GM18951 (cell line): ENCODE results near the gene AKAP7.
"Not testable (repeated sequence)": the region's sequence is repeated elsewhere in the genome, so short reads cannot be mapped to it uniquely, and the experiment has no call there.

Experiments used
- POLR2A ChIP-seq: IDR thresholded peaks from 4 replicates; pipeline ENCODE4 v1.6.1; 2011; ENCODE audit warnings: mild to moderate bottlenecking; ENCODE audit not compliant: insufficient read length, insufficient read depth; ENCODE audit errors: extremely low read depth
- in situ Hi-C: fragments of 300-500 bp; cut with MboI; formaldehyde crosslinking; loops from one replicate; pipeline ENCODE4 v1.12.0; 2022; ENCODE audit warnings: low sequenced_read_pairs, mixed read lengths, inconsistent platforms; ENCODE audit not compliant: unreplicated experiment

AKAP7 gene

DNA sequence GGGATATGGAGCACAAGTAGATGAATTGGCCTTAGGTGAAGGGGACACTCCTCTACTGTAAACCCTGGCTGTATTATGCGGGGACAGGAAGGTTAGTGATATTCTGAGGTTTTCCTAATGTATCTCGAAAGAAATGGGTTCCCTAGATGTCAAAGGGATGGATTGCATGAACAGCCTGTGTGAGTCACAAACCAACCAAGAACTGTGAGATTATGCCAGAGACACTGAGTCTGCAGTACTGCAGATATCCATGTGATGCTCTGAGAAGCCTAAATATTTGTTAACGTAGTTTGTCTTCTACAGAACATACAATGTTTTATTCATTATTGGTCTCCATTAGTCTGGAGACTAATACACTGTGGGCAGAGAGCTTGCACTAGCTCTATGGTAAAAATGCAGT is 182.2 kb downstream of the AKAP7 start:
- TF ChIP-seq POLR2A, result no peak
- in situ Hi-C loops, result no loop called here

DNA sequence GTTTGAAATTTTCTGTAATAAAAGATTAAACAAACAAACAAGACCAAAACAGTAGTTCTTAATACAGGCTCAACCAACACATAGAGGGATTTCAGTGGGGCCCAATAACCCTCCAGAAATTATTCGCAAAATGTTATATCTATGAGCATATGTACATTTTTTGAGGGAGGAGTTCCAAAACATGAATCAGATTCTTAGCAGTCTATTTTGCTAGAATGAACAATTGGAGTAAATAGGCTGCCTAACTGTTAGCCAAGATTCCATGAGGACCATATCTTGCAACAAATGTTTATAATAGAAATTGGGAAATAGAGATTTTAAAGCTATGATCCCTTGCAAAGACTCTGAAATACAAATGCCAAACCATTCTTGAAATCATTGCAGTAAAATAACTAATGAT is 186.3 kb downstream of the AKAP7 start:
- no peak for TF ChIP-seq POLR2A
- in situ Hi-C loops, result no loop called here

DNA sequence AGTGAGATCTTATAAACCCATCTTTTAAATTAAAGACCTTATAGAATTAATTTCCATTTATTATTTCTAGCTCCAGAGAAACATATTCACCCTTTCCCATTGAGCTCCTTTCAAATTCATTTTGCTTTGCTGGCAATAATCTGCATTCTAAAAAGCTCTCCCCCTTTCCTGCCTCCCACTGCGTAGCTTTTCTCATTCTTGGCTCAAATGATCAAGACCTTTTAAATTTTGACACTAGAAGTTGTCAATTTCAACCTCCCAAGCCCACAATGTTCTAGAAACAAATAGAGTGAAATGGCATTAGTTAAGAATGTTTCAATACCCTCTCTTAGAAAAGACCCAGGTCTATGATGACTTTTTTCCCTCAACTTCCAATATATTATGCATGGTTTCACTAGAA is 186.9 kb downstream of the AKAP7 start:
- TF ChIP-seq POLR2A, result no peak
- in situ Hi-C loops, result no loop called here

DNA sequence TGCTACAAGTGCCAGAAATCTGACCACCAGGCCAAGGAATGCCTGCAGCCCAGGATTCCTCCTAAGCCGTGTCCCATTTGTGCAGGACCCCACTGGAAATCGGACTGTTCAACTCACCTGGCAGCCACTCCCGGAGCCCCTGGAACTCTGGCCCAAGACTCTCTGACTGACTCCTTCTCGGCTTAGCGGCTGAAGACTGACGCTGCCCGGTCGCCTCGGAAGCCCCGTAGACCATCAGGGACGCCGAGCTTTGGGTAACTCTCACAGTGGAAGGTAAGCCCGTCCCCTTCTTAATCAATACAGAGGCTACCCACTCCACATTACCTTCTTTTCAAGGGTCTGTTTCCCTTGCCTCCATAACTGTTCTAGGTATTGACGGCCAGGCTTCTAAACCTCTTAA is 190.4 kb downstream of the AKAP7 start:
- in situ Hi-C loops, result not testable (repeated sequence)

DNA sequence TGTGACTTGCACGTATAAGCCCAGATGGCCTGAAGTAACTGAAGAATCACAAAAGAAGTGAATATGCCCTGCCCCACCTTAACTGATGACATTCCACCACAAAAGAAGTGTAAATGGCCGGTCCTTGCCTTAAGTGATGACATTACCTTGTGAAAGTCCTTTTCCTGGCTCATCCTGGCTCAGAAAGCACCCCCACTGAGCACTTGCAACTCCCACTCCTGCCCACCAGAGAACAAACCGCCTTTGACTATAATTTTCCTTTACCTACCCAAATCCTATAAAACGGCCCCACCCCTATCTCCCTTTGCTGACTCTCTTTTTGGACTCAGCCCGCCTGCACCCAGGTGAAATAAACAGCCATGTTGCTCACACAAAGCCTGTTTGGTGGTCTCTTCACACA is 193.5 kb downstream of the AKAP7 start:
- in situ Hi-C loops, result not testable (repeated sequence)

DNA sequence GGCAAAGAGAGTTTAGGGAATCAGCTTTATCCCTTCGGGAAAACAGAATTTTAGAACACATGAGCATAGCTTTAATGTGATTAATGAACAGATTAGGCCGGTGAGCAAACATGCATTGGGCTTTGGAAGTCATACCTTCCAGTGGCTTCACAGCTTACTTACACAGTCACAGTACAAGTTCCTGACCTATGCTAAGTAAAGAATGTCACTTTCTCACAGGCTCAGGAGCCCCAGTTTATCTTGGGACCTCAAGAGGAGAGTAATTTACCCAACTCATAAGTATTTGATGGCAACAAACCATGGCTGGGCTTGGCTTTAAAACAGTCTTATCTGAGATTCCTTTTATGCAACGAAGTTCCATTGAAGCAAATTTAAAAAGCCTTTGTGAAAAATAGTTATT is 195.9 kb downstream of the AKAP7 start:
- in situ Hi-C loops, result no loop called here
- TF ChIP-seq POLR2A, result no peak

DNA sequence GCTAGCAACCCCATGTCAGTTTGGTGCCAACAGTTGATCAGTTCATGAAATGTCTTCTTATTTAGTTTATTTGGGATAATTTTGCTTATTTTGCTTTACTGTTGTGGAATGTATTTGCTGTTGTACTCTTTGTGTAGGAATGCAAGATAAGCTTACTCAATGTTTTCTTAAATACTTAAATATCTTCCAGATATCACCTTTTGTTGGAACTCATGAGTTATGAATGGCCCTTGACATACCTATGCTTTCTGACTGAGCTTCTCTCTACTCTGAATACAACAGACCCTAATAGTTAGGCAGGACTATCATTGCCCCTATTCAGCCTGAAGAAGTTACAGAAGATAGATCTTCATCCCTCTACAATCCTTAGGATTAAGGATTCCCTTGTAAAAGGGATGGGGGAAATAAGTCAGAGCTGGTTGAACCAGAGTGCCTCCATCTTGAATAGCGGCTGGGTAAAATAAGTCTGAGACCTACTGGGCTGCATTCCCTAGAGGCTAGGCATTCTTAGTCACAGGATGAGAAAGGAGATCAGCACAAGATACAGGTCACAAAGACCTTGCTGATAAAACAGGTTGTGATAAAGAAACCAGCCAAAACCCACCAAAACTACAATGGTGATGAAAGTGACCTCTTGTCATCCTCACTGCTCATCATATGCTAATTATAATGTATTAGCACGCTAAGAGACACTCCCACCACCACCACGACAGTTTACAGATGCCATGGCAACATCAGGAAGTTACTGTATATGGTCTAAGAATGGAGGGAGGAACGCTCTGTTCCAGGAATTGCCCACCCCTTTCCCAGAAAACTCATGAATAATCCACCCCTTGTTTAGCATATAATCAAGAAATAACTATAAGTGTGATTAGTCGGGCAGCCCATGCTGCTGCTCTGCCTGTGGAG is 196.9 kb downstream of the AKAP7 start:
- no peak for TF ChIP-seq POLR2A
- in situ Hi-C loops, result no loop called here
